Measurements from ENCODE around the gene GPX6.
"Not testable (repeated sequence)": the region's sequence is repeated elsewhere in the genome, so short reads cannot be mapped to it uniquely, and the experiment has no call there.

Gene GPX6

GRCh38 chr6:28523241-28523622 is 7.6 kb upstream of the GPX6 start:
- ATAC-seq: no peak

DNA sequence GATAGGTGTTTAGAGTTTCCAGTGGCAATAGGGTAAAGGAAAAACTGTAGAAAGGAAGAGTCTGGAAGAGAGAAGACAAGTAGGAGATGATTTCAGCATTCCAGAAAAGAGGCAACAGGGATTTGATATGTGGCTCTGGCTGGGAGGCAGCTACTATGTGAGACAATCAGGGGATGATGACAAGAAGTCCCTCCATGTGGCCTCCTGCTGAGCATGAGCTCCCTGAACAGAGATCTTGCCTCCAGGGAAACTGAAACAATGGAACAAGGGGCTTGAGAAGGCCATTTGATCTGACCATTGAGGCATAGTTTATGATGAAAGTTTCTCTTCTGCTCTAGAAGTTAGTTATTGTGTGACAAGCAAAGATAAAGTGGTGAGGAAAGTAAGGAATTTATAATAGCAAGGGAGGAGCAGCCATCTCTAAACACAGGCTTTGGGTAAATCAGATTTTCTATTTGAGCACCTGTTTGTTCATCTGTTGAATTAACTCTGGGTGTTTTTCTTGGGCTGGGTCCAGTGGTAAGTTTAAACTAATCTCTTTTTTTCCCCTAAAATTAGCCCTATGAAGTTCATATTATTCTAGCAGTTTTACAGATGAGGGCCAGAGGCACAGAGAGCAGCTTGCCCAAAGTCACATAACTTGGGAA is 7.1 kb upstream of the GPX6 start:
- no peak for ATAC-seq

DNA sequence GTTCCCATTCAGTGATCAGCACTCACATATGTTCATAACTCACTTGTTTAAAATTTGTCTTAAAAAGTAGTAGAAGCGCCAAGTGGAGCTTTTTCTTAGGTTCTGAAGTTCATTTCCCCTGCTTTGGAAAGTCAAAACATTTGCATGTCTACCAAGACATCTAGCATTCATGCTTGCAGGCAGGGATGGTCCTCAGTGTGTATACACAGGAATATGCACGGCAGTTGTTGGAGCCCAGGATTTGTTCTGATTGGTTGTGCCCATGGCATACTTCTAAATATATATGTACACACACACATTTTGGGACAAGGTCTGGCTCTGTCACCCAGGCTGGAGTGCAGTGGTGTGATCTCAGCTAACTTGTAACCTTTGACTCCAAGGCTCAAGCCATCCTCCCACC is 2.4 kb upstream of the GPX6 start:
- no peak for ATAC-seq

DNA sequence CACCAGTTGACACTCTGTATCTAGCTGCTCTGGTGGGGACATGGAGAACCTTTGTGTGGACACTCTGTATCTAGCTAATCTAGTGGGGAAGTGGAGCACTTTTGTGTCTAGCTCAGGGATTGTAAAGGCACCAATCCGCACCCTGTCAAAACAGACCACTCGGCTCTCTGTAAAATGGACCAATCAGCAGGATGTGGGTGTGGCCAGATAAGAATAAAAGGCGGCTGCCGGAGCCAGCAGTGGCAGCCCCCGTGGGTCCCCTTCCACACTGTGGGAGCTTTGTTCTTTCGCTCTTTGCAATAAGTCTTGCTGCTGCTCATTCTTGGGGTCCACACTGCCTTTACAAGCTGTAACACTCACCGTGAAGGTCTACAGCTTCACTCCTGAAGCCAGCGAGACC is 3.2 kb downstream of the GPX6 start:
- ATAC-seq: not testable (repeated sequence)

DNA sequence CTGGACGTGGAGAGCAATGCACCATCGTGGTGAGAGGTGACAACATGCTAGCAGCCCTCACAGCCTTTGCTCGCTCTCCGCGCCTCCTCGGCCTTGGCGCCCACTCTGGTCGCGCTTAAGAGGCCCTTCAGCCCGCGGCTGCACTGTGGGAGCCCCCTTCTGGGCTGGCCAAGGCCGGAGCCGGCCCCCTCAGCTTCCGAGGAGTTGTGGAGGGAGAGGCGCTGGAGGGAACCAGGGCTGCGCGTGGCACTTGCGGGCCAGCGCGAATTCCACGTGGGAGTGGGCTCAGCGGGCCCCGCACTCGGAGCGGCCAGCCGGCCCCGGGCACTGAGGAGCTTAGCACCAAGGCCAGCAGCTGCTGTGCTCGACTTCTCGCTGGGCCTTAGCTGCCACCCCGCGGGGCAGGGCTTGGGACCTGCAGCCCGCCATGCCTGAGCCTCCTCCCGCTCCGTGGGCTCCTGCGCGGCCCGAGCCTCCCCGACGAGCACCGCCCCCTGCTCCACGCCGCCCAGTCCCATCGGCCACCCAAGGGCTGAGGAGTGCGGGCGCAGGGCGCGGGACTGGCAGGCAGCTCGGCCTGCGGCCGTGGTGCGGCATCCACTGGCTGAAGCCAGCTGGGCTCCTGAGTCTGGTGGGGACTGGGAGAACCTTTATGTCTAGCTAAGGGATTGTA is 3.8 kb downstream of the GPX6 start:
- no peak for ATAC-seq

DNA sequence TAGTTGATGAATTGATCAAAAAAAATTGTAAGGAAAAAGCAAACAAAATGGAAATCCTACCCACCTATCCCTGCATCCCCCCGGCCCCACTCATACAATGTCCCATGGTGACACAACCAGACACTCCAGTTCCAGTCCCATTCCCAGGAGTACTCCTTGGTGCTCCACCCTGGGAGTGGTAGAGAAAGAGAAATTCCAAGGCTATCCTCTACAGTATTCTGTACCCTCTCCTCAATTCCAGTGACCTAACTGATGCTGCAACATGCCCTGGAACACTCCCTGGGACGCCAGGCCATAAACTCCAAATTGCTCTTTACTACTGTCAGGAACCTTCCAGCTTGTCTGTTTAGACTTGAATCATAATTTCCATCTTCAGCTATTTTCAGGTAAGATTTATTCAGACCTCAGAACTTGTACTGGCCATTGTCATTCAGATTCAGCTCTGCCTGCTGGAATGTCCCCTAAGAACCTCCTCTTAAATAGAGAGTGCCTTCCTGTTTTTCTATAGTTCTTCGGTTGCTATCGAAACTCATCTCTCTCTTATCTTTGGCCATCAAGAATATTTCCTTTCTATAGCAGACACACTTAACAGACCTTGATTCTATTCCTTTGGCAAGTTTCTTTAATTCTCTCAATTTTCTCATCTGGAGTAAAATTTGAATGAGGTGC is 8.7 kb downstream of the GPX6 start:
- no peak for ATAC-seq

DNA sequence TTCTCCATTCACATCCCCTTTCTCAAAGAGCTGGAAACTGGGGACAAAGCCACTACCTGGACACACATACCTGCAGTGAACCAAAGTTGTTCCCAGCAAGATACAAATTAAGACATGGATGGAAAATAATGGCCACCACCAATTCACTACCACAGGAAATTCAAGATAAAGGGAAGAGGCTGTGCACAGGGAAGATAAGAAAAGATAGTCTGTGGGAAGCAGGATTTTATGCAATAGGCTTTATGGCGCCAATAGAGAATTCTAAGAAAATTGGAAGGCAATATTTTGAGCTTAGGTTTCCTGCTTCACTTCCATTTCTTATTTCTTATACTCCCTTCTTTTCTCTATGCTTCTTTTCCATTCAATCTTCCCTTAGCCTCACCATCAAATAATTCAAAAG is 9.9 kb downstream of the GPX6 start:
- ATAC-seq: no peak

GRCh38 chr6:28502709-28503305 is 12.8 kb downstream of the GPX6 start:
- not testable (repeated sequence) for ATAC-seq

- not testable (repeated sequence) for ATAC-seq
Observed at GRCh38 chr6:28502136-28502535, 13.5 kb downstream of the GPX6 start.

DNA sequence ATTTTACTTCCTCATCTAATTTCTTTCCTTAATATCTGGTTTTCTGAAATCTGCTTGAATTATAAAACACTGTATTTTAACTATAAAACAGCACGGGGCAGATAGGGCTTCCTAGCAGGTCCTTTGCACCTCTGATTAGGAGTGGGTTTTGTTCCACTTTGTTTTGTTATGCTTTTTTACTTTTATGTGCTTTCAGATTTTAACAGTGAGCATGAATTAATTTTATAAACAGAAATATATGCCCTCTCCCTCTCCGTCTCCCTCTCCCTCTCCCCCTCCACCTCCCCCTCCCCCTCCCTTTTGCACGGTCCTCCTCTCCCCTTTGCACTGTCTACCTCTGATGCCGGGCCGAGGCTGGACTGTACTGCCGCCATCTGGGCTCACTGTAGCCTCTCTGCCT is 14.3 kb downstream of the GPX6 start:
- no peak for ATAC-seq

DNA sequence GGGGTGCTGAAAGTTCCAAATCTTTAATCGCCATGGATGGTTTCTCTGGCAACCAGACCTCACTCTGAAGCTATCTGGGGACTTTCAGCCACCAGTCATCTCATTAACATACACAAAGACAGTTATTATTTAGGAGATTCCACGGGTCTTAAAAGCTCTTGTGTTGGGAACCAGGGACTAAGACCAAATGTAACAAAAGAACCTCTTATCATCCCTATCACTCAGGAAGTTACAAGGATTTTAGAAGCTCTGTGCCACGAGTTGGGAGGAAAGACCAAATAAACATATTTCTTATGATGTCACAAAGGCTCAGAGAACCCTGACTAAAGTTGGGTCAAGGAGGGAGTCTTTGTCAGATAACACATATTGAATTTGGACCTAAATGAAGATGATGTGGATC is 17.7 kb downstream of the GPX6 start:
- ATAC-seq: no peak

DNA sequence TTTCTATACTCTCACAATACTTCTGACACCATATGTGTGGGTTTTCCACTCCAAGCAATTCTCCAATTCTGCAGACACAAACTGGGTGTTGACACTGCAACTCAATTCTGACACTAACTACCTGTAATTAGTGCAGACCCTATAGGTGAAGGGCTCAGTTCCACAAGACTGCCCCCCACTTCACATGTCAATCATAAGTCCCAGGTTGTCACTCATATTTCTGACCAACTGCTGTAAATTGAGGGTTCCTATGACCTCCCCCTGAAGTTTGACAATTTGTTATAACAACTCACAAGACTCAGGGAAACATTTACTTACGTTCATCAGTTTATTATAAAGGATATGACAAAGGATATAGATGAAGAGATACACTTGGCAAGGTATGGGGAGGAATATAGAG is 18.3 kb downstream of the GPX6 start:
- no peak for ATAC-seq

GRCh38 chr6:28496099-28496779 is 19.4 kb downstream of the GPX6 start:
- ATAC-seq: no peak

GRCh38 chr6:28491984-28492317 is 23.6 kb downstream of the GPX6 start:
- ATAC-seq: no peak

GRCh38 chr6:28490205-28490890 is 25.2 kb downstream of the GPX6 start:
- ATAC-seq: no peak

DNA sequence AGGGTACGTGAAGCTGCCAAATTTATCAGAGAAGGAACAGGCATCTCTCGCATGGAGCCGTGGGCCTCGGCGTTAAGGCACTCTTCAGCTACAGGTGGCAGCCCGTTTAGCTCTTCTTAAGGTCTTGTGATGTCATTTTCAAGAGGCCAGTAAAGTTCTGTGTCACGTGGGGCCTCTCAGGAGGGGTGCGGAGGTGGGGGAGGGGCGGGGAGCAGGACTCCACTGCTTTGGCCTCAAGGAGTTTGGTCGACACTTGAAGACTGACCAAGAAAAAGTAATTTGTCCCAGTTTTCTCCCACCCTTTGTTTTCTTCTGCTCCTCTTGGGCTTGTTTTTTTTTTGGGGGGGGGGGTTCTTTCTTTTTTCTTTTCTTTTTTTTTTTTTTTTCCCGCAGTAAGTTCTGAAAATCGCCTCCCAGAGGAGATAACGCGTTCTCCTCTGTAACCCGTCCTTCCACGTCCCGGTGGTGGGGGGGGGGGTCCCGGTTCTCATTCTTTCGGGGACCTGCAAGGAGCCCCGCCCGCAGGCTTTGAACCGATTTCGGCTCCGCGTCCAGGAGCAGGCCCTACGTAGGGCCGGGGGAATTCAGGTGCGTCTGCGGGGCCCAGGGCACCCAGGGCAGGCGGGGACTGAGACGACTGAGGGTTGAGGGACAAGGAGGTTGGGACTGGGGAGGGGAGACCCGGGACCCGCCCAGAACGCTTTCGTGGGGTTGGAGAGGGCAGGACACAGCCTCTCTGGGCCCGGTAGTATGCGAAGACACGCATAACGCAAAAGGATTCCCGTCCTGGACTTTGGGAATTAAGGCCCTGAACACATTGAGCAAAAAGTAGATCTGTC is 26.0 kb downstream of the GPX6 start:
- peak in 1 of 2 donors; percentile 45 for ATAC-seq

DNA sequence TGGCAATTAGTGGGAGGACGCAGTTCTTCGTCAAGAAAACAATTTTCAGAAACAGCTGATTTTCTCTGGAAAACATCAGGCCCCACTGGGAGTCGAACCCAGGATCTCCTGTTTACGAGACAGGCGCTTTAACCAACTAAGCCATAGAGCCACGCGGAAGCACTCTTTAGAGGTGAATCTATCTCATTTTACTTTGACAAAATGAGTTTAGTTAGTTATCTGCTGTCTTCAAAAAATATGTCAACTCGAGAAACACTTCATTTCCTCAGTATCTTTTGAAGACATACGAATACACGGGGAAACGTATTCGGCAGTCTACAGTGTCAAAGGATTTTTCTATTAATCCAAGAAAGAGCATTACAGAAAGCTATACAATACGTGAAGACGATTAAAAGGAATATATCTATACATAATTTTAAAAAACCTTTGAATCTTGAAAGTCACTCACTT is 26.7 kb downstream of the GPX6 start:
- ATAC-seq: no peak

DNA sequence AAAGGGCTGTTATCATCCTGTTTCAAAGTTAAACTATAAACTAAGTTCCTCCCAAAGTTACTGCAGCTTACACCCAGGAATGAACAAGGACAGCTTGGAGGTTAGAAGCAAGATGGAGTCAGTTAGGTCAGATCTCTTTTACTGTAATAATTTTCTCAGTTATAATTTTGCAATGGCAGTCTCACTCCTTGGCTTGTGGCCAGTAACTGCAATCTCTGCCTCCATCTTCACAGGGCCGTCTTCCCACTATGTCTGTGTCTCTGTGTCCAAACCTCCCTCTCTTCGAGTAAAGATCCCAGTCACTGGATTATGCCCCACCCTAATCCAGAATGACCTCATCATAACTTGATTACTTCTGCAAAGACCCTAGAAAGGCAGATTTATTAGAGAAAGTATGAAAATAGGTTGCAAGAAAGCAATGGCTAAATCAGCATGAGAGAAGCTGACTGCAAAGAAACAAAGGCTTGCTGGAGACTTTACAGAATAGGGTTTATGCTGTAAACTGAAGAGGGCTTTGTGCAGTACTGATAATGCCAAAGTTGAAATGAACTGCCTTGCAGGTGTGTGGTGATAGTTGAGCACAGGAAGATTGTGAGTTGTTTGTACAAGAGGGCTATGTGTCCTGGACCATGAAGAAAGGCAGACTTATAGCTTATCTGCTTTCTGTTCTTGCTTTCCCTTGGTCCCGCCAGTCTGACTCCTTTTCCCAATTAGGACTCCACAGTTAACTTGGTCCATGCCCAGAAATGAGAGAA is 28.4 kb downstream of the GPX6 start:
- ATAC-seq: no peak

DNA sequence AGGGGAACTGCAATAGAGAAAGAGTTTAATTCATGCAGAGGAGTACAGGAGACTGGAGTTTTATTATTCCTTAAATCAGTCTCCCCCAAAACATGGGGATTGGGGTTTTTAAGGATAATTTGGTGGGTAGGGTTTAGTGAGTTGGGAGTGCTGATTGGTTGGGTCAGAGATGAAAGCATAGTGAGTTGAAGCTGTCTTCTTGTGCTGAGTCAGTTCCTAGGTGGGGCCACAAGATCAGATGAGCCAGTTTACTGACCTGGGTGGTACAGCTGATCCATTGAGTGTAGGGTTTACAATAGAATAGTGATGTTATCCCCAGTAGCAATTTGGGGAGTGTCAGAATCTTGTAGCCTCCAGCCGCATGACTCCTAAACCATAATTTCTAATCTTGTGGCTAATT is 29.1 kb downstream of the GPX6 start:
- no peak for ATAC-seq

DNA sequence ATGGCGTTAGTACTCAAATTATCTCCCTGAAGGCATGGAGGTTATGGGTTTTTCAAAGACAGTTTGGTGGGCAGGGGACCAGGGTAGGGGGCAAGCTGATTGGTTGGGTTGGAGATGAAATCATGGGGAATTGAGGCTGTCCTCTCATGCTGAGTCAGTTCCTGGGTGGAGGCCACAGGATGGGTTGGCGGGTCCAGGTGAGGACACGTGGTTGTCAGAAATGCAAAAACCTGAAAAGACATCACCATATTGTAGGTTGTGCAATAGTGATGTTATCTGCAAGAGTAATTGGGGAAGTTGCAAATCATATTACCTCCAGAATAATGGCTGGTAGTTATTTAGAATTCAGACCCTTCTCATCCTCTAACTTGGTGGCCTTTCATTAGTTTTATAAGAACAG is 30.1 kb downstream of the GPX6 start:
- no peak for ATAC-seq

Data from activated CD4-positive, CD25-positive, alpha-beta regulatory T cell treated with anti-CD3 and anti-CD28 coated beads, Interleukin-2, amount 50 U/mL, for 24 hours (primary cell).